ENCODE measurements around the gene SLC10A3.
A peak's percentile ranks its signal among the peaks of the same experiment; 100 is the strongest.

SLC10A3 gene

GRCh38 chrX:154525606-154526490 is 35.4 kb upstream of the SLC10A3 start:
- Histone ChIP-seq H3K9me3 (ENCODE audit: control insufficient read depth, low read length) (no peaks in the 10 kb centered on the region), H3K27ac (ENCODE audit: low read depth, low read length, severe bottlenecking) (no peak overlapping the region), H3K4me1 (ENCODE audit: control insufficient read depth, insufficient read depth, low read length, poor library complexity, severe bottlenecking) (peaks cover 4% of the 10 kb centered on the region), H3K4me3 (ENCODE audit: extremely low read depth, insufficient read depth, low read length, poor library complexity, severe bottlenecking) (no peak overlapping the region), H3K36me3 (ENCODE audit: control insufficient read depth, insufficient read depth, low read length) (no peaks in the 10 kb centered on the region)
- WGBS, 2 experiments (ENCODE audit: insufficient coverage in 2 of 2) = 94 to 97% methylated on average over 6 of the region's 14 CpGs

- Histone ChIP-seq H3K27ac (ENCODE audit: low read depth, low read length, severe bottlenecking) (no peak overlapping the region), H3K36me3 (ENCODE audit: control insufficient read depth, insufficient read depth, low read length) (no peaks in the 10 kb centered on the region), H3K9me3 (ENCODE audit: control insufficient read depth, low read length) (no peaks in the 10 kb centered on the region), H3K4me1 (ENCODE audit: control insufficient read depth, insufficient read depth, low read length, poor library complexity, severe bottlenecking) (peaks cover 4% of the 10 kb centered on the region), H3K4me3 (ENCODE audit: extremely low read depth, insufficient read depth, low read length, poor library complexity, severe bottlenecking) (no peak overlapping the region)
- WGBS, 2 experiments (ENCODE audit: insufficient coverage in 2 of 2) = 96 to 97% methylated on average over 5 to 7 of the region's 8 CpGs
Observed at GRCh38 chrX:154519389-154519788, 29.0 kb upstream of the SLC10A3 start.

GRCh38 chrX:154517101-154517781 is 26.8 kb upstream of the SLC10A3 start:
- WGBS, 2 experiments (ENCODE audit: insufficient coverage in 2 of 2) = 5 to 6% methylated on average over 9 to 14 of the region's 25 CpGs
- H3K27ac ChIP-seq (ENCODE audit: low read depth, low read length, severe bottlenecking) = peak overlapping the region; percentile 97

GRCh38 chrX:154516656-154517100 is 26.2 kb upstream of the SLC10A3 start:
- peaks cover 4% of the 10 kb centered on the region for H3K4me1 ChIP-seq (ENCODE audit: control insufficient read depth, insufficient read depth, low read length, poor library complexity, severe bottlenecking)

More at GRCh38 chrX:154517101-154517781, 26.8 kb upstream of the SLC10A3 start:
- Histone ChIP-seq H3K4me1 (ENCODE audit: control insufficient read depth, insufficient read depth, low read length, poor library complexity, severe bottlenecking) (peaks cover 4% of the 10 kb centered on the region), H3K9me3 (ENCODE audit: control insufficient read depth, low read length) (no peaks in the 10 kb centered on the region), H3K4me3 (ENCODE audit: extremely low read depth, insufficient read depth, low read length, poor library complexity, severe bottlenecking) (peak overlapping the region; percentile 34), H3K36me3 (ENCODE audit: control insufficient read depth, insufficient read depth, low read length) (no peaks in the 10 kb centered on the region)

GRCh38 chrX:154515966-154516655 is 25.7 kb upstream of the SLC10A3 start, which contains the start of gene FAM3A:
Gene FAM3A (minus strand): TSS chrX:154516232. CDS start chrX:154515772, 460 bp downstream.
- no peaks in the 10 kb centered on the region for H3K36me3 ChIP-seq (ENCODE audit: control insufficient read depth, insufficient read depth, low read length)
- peaks cover 4% of the 10 kb centered on the region for H3K4me1 ChIP-seq (ENCODE audit: control insufficient read depth, insufficient read depth, low read length, poor library complexity, severe bottlenecking)
- H3K4me3 ChIP-seq (ENCODE audit: extremely low read depth, insufficient read depth, low read length, poor library complexity, severe bottlenecking) = peak within 1 kb of the TSS; percentile 51
- 0% methylated on average over 23 to 39 of the region's 59 CpGs for WGBS, 2 experiments (ENCODE audit: insufficient coverage in 2 of 2)
- no peaks in the 10 kb centered on the region for H3K9me3 ChIP-seq (ENCODE audit: control insufficient read depth, low read length)
- peak within 1 kb of the TSS; percentile 97 for H3K27ac ChIP-seq (ENCODE audit: low read depth, low read length, severe bottlenecking)

More at GRCh38 chrX:154516656-154517100, 26.2 kb upstream of the SLC10A3 start:
- peak overlapping the region; percentile 34 for H3K4me3 ChIP-seq (ENCODE audit: extremely low read depth, insufficient read depth, low read length, poor library complexity, severe bottlenecking)
- peak overlapping the region; percentile 97 for H3K27ac ChIP-seq (ENCODE audit: low read depth, low read length, severe bottlenecking)
- no peaks in the 10 kb centered on the region for H3K36me3 ChIP-seq (ENCODE audit: control insufficient read depth, insufficient read depth, low read length)
- 0 to 3% methylated on average over 3 to 5 of the region's 19 CpGs for WGBS, 2 experiments (ENCODE audit: insufficient coverage in 2 of 2)
- no peaks in the 10 kb centered on the region for H3K9me3 ChIP-seq (ENCODE audit: control insufficient read depth, low read length)

- 23 to 100% methylated on average over 1 to 17 of the region's 34 CpGs for WGBS, 2 experiments (ENCODE audit: insufficient coverage in 2 of 2)
- no peaks in the 10 kb centered on the region for H3K9me3 ChIP-seq (ENCODE audit: control insufficient read depth, low read length)
- H3K4me3 ChIP-seq (ENCODE audit: extremely low read depth, insufficient read depth, low read length, poor library complexity, severe bottlenecking) = peak overlapping the region; percentile 51
- H3K4me1 ChIP-seq (ENCODE audit: control insufficient read depth, insufficient read depth, low read length, poor library complexity, severe bottlenecking) = peaks cover 4% of the 10 kb centered on the region
- no peaks in the 10 kb centered on the region for H3K36me3 ChIP-seq (ENCODE audit: control insufficient read depth, insufficient read depth, low read length)
- H3K27ac ChIP-seq (ENCODE audit: low read depth, low read length, severe bottlenecking) = no peak overlapping the region
Observed at GRCh38 chrX:154515090-154515965, 24.9 kb upstream of the SLC10A3 start.

GRCh38 chrX:154513716-154514115 is 23.3 kb upstream of the SLC10A3 start:
- no peaks in the 10 kb centered on the region for H3K9me3 ChIP-seq (ENCODE audit: control insufficient read depth, low read length)
- no peak overlapping the region for H3K27ac ChIP-seq (ENCODE audit: low read depth, low read length, severe bottlenecking)
- no peak overlapping the region for H3K4me3 ChIP-seq (ENCODE audit: extremely low read depth, insufficient read depth, low read length, poor library complexity, severe bottlenecking)
- peaks cover 12% of the 10 kb centered on the region for H3K36me3 ChIP-seq (ENCODE audit: control insufficient read depth, insufficient read depth, low read length)
- peaks cover 4% of the 10 kb centered on the region for H3K4me1 ChIP-seq (ENCODE audit: control insufficient read depth, insufficient read depth, low read length, poor library complexity, severe bottlenecking)
- 100% methylated on average over 1 of the region's 2 CpGs for WGBS, 2 experiments (ENCODE audit: insufficient coverage in 2 of 2)

GRCh38 chrX:154512879-154513553 is 22.6 kb upstream of the SLC10A3 start:
- WGBS, 2 experiments (ENCODE audit: insufficient coverage in 2 of 2) = 94 to 95% methylated on average over 9 to 10 of the region's 16 CpGs

GRCh38 chrX:154511761-154512160 is 21.3 kb upstream of the SLC10A3 start:
- Histone ChIP-seq H3K36me3 (ENCODE audit: control insufficient read depth, insufficient read depth, low read length) (peaks cover 15% of the 10 kb centered on the region), H3K4me3 (ENCODE audit: extremely low read depth, insufficient read depth, low read length, poor library complexity, severe bottlenecking) (no peak overlapping the region), H3K4me1 (ENCODE audit: control insufficient read depth, insufficient read depth, low read length, poor library complexity, severe bottlenecking) (no peaks in the 10 kb centered on the region), H3K9me3 (ENCODE audit: control insufficient read depth, low read length) (no peaks in the 10 kb centered on the region), H3K27ac (ENCODE audit: low read depth, low read length, severe bottlenecking) (no peak overlapping the region)
- 77% methylated on average over 4 of the region's 12 CpGs; no CpG with 5 or more reads in 1 of the 2 experiments for WGBS, 2 experiments (ENCODE audit: insufficient coverage in 2 of 2)

More at GRCh38 chrX:154512879-154513553, 22.6 kb upstream of the SLC10A3 start:
- Histone ChIP-seq H3K4me1 (ENCODE audit: control insufficient read depth, insufficient read depth, low read length, poor library complexity, severe bottlenecking) (peaks cover 4% of the 10 kb centered on the region), H3K27ac (ENCODE audit: low read depth, low read length, severe bottlenecking) (no peak overlapping the region), H3K9me3 (ENCODE audit: control insufficient read depth, low read length) (no peaks in the 10 kb centered on the region), H3K4me3 (ENCODE audit: extremely low read depth, insufficient read depth, low read length, poor library complexity, severe bottlenecking) (no peak overlapping the region), H3K36me3 (ENCODE audit: control insufficient read depth, insufficient read depth, low read length) (peaks cover 12% of the 10 kb centered on the region)

Data from mesodermal cell (in vitro differentiated cells).